B cell (primary cell): ENCODE results near the gene SORD. TPM values are rescaled to one million over a fixed set of nuclear protein-coding genes. Genes with fewer than 3 reads are reported as not detected.

Experiments used
- ATAC-seq: fragments of 200-7000 bp; cut with Tn5 transposase; one replicate; pipeline ENCODE4 v1.10.0; 2021; ENCODE audit warnings: low read depth, mild to moderate bottlenecking, moderate number of reproducible peaks, moderate library complexity
- CTCF ChIA-PET: fragments of 350-600 bp; sonication (Branson Sonifier 250); formaldehyde crosslinking; loops from one replicate; lab custom pipeline; 2021; ENCODE audit warnings: antibody characterized with exemption, inconsistent platforms; lab: Charles Lee
- POLR2A ChIA-PET: fragments of 350-600 bp; sonication (Branson Sonifier 250); formaldehyde crosslinking; loops from one replicate; lab custom pipeline; 2021; ENCODE audit warnings: antibody characterized with exemption; lab: Charles Lee
- DNase-seq: peaks from one replicate; pipeline ENCODE4 v3.0.0; 2013
- H2AFZ ChIP-seq: 2 replicates; pipeline ENCODE4 v1.6.1; 2012; ENCODE audit warnings: mild to moderate bottlenecking, low read depth, low read length; ENCODE audit not compliant: insufficient read depth, poor library complexity, severe bottlenecking
- H3K27ac ChIP-seq, 2 donors: 1 replicate in 1 of 2; 2 replicates in 1 of 2; pipeline ENCODE4 v1.5.1; 2012 to 2013; ENCODE audit warnings: low read length in 2 of 2, mild to moderate bottlenecking in 2 of 2, moderate library complexity in 1 of 2
- H3K27me3 ChIP-seq, 4 experiments: fragments of 200-600 bp in 1 of 4; sonication (generic) in 1 of 4; replicated peaks in 1 of 4; 1 replicate in 2 of 4; 2 replicates in 2 of 4; pipeline versions ENCODE4 v1.6.1 to v1.7.0; 2013 to 2016; ENCODE audit warnings: low read length in 3 of 4, mild to moderate bottlenecking in 2 of 4, mixed read lengths in 1 of 4, moderate library complexity in 1 of 4; ENCODE audit not compliant: insufficient read depth in 4 of 4, control insufficient read depth in 3 of 4; ENCODE audit errors: control extremely low read depth in 1 of 4
- H3K36me3 ChIP-seq, 2 experiments: replicated peaks in 1 of 2; 1 replicate in 1 of 2; 2 replicates in 1 of 2; pipeline versions ENCODE4 v1.6.1 to v1.7.1; 2013; ENCODE audit warnings: low read length in 1 of 2; ENCODE audit not compliant: insufficient read depth in 2 of 2, control insufficient read depth in 1 of 2; ENCODE audit errors: control extremely low read depth in 1 of 2, extremely low read depth in 1 of 2
- H3K4me1 ChIP-seq, 2 donors: fragments of 200-600 bp in 1 of 2; sonication (generic) in 1 of 2; 1 replicate in 1 of 2; 2 replicates in 1 of 2; pipeline versions ENCODE4 v1.5.1 to v1.6.1; 2013 to 2017; ENCODE audit warnings: low read length in 2 of 2; ENCODE audit not compliant: control insufficient read depth in 2 of 2, insufficient read depth in 2 of 2
- H3K4me2 ChIP-seq: replicated peaks from 2 replicates; pipeline ENCODE3; 2012; ENCODE audit warnings: mild to moderate bottlenecking, low read depth, low read length; ENCODE audit not compliant: poor library complexity, severe bottlenecking
- H3K4me3 ChIP-seq, 5 experiments: fragments of 200-600 bp in 1 of 5; sonication (generic) in 1 of 5; 1 replicate in 3 of 5; 2 replicates in 2 of 5; pipeline versions ENCODE4 v1.5.1 to v1.7.0; 2011 to 2016; ENCODE audit warnings: low read length in 4 of 5, mild to moderate bottlenecking in 4 of 5, low read depth in 2 of 5, control low read depth in 1 of 5, moderate library complexity in 1 of 5; ENCODE audit not compliant: insufficient read depth in 1 of 5; ENCODE audit errors: control extremely low read depth in 1 of 5, extremely low read depth in 1 of 5
- H3K79me2 ChIP-seq: fragments of 200-600 bp; sonication (generic); one replicate; pipeline ENCODE4 v1.6.0; 2016; ENCODE audit warnings: low read length; ENCODE audit not compliant: control insufficient read depth, insufficient read depth
- H3K9ac ChIP-seq: fragments of 200-600 bp; sonication (generic); 2 replicates; pipeline ENCODE4 v1.6.1; 2017; ENCODE audit warnings: mild to moderate bottlenecking, low read length, moderate library complexity
- H3K9me3 ChIP-seq, 3 donors: one replicate each; pipeline versions ENCODE4 v1.6.1 to v1.7.1; 2013; ENCODE audit warnings: low read length in 2 of 3; ENCODE audit not compliant: control insufficient read depth in 2 of 3, insufficient read depth in 1 of 3; ENCODE audit errors: control extremely low read depth in 1 of 3
- H4K20me1 ChIP-seq: 2 replicates; pipeline ENCODE4 v1.6.0; 2012; ENCODE audit warnings: mild to moderate bottlenecking, low read length; ENCODE audit not compliant: insufficient read depth, control insufficient read depth, poor library complexity, severe bottlenecking
- H3K27ac Mint-ChIP-seq: one replicate; pipeline ENCODE4 v1.8.0; 2021; ENCODE audit warnings: mixed read lengths
- H3K27me3 Mint-ChIP-seq: one replicate; pipeline ENCODE4 v1.8.0; 2021; ENCODE audit warnings: mixed read lengths
- H3K4me1 Mint-ChIP-seq: one replicate; pipeline ENCODE4 v1.8.0; 2021; ENCODE audit warnings: mixed read lengths
- H3K4me3 Mint-ChIP-seq: one replicate; pipeline ENCODE4 v1.8.0; 2021; ENCODE audit warnings: mixed read lengths
- H3K9me3 Mint-ChIP-seq: one replicate; pipeline ENCODE4 v1.8.0; 2022; ENCODE audit warnings: mixed read lengths; ENCODE audit not compliant: insufficient read depth
- CTCF ChIP-seq: fragments of 200-600 bp; IDR thresholded peaks from one replicate; pipeline ENCODE4 v1.8.0; 2022; ENCODE audit warnings: antibody characterized with exemption, mild to moderate bottlenecking
- EZH2 ChIP-seq: IDR thresholded peaks from 2 replicates; pipeline ENCODE4 v1.6.1; 2012; ENCODE audit warnings: borderline replicate concordance, low read depth, mild to moderate bottlenecking, moderate library complexity, low read length; ENCODE audit not compliant: insufficient read depth, poor library complexity, severe bottlenecking
- WGBS: methylation state at CpG from one replicate; pipeline ENCODE4 v1.1.5; 2013; ENCODE audit warnings: missing lambda C conversion rate; ENCODE audit not compliant: insufficient coverage; 5-methylcytosine and 5-hydroxymethylcytosine counted together
- intact Hi-C: fragments of 100-400 bp; cut with micrococcal nuclease; formaldehyde crosslinking; loops from one replicate; pipeline ENCODE4 v1.10.0; 2022
- polyA plus RNA-seq: library from polyadenylated mRNA; depleted of rRNA; stranded (reverse); fragments of >200 nt; gene quantifications from 2 replicates; pipeline ENCODE4 v1.2.3, GENCODE V29; 2012
- total RNA-seq, 2 donors: library from RNA; stranded (reverse); fragments of 120-200 nt in 1 of 2; gene quantifications; 1 replicate in 1 of 2; 2 replicates in 1 of 2; pipeline versions ENCODE4 v1.2.3 to v1.2.4, GENCODE V29; 2013 to 2022

SORD gene
- total and polyA plus RNA-seq, 2 donors (not counting 1 experiment from before 2014, with no cell fraction given), result 22.2 to 25.8 TPM

GRCh38 chr15:45093622-45094357 lies 70.8 kb downstream of the SORD start:
- ChIA-PET POLR2A (no interaction called here), CTCF (no interaction called here)
- no peaks in the 10 kb centered on the region for H3K4me1 Mint-ChIP-seq
- no peak overlapping the region for H3K4me3 ChIP-seq
- intact Hi-C loops, result no loop called here
- ATAC-seq (no peak), DNase-seq (no peak)
- no peak overlapping the region for H3K27ac Mint-ChIP-seq
- no peaks in the 10 kb centered on the region for H3K4me1 ChIP-seq
- H3K9me3 ChIP-seq, result no peaks in the 10 kb centered on the region
- H3K27me3 ChIP-seq, result peaks cover 0 to 5% (median 4%) of the 10 kb centered on the region in 4 experiments
- H4K20me1 ChIP-seq, result no peaks in the 10 kb centered on the region
- H3K4me2 ChIP-seq, result no peak overlapping the region
- peaks cover 29% of the 10 kb centered on the region for H3K27me3 Mint-ChIP-seq
- no peak overlapping the region for H2AFZ ChIP-seq
- H3K4me3 Mint-ChIP-seq, result no peak overlapping the region
- H3K9ac ChIP-seq, result no peak overlapping the region
- H3K79me2 ChIP-seq, result no peaks in the 10 kb centered on the region
- H3K36me3 ChIP-seq, result no peaks in the 10 kb centered on the region
- TF ChIP-seq CTCF (no peak), EZH2 (no peak)
- 93% methylated on average over 7 of the region's 11 CpGs for WGBS
- H3K27ac ChIP-seq, result no peak overlapping the region
- no peaks in the 10 kb centered on the region for H3K9me3 Mint-ChIP-seq

GRCh38 chr15:45094358-45094730 lies 71.3 kb downstream of the SORD start:
- Histone ChIP-seq H3K27me3 (peaks cover 0 to 5% (median 2%) of the 10 kb centered on the region in 4 experiments), H3K4me3 (no peak overlapping the region), H4K20me1 (no peaks in the 10 kb centered on the region), H3K4me1 (no peaks in the 10 kb centered on the region), H3K79me2 (no peaks in the 10 kb centered on the region), H3K4me2 (no peak overlapping the region), H3K9me3 (no peaks in the 10 kb centered on the region), H3K36me3 (no peaks in the 10 kb centered on the region), H3K9ac (no peak overlapping the region), H2AFZ (no peak overlapping the region), H3K27ac (no peak overlapping the region)
- TF ChIP-seq CTCF (no peak), EZH2 (no peak)
- Mint-ChIP-seq H3K4me3 (no peak overlapping the region), H3K4me1 (no peaks in the 10 kb centered on the region), H3K27ac (no peak overlapping the region), H3K9me3 (no peaks in the 10 kb centered on the region), H3K27me3 (peaks cover 29% of the 10 kb centered on the region)
- ChIA-PET CTCF (no interaction called here), POLR2A (no interaction called here)
- 86% methylated on average over 8 of the region's 9 CpGs for WGBS
- intact Hi-C loops, result no loop called here
- ATAC-seq, result no peak
- no peak for DNase-seq
